ENCODE results near the gene SLC25A38. TPM values are rescaled to one million over a fixed set of nuclear protein-coding genes. Genes with fewer than 3 reads are reported as not detected.

The SLC25A38 gene
- total RNA-seq, 1 experiment from 2014 or later, result 29.7 TPM

GRCh38 chr3:39346785-39347585 lies 36.2 kb upstream of the SLC25A38 start:
- H3K4me2 ChIP-seq (ENCODE audit: low read length), result no peak overlapping the region
- no peak overlapping the region for H3K9ac ChIP-seq (ENCODE audit: low read length)
- no peak overlapping the region for H2AFZ ChIP-seq (ENCODE audit: low read length)
- no TSS peak for BruUV-seq (replicated peaks)
- ChIA-PET CTCF (no interaction called here), POLR2A (ENCODE audit: unreplicated experiment) (no interaction called here)
- peaks cover 26% of the 10 kb centered on the region for H3K4me1 ChIP-seq (ENCODE audit: insufficient read depth, low read length)
- TF ChIP-seq EZH2 (IDR thresholded peaks at IDR 0.05; ENCODE audit: low read length, unreplicated experiment) (no peak), CTCF (conservative IDR thresholded peaks at IDR 0.05; ENCODE audit: low read depth, low read length) (no peak), EZH2phosphoT487 (IDR thresholded peaks at IDR 0.05; ENCODE audit: borderline replicate concordance, low read length) (no peak)
- DNase-seq, result no peak
- intact Hi-C loops (cut with micrococcal nuclease), result no loop called here
- no peaks in the 10 kb centered on the region for H3K9me3 ChIP-seq (ENCODE audit: low read length)
- H3K27ac ChIP-seq (ENCODE audit: low read length), result no peak overlapping the region
- H3K36me3 ChIP-seq (ENCODE audit: low read depth, low read length), result no peaks in the 10 kb centered on the region
- H4K20me1 ChIP-seq (ENCODE audit: low read length), result no peaks in the 10 kb centered on the region
- H3K79me2 ChIP-seq (ENCODE audit: low read length), result no peaks in the 10 kb centered on the region
- no peak for ATAC-seq
- H3F3A ChIP-seq (ENCODE audit: low read length, unreplicated experiment), result no peaks in the 10 kb centered on the region
- H3K27me3 ChIP-seq (ENCODE audit: low read length), result no peaks in the 10 kb centered on the region
- H3K9me2 ChIP-seq (replicated peaks; ENCODE audit: low read length), result 0 out of 2 replicates have a peak, but pooled peaks cover under 1% of the 10 kb centered on the region
- no peak overlapping the region for H3K4me3 ChIP-seq (ENCODE audit: low read length)

- DNase-seq, result no peak
- peaks cover 26% of the 10 kb centered on the region for H3K4me1 ChIP-seq (ENCODE audit: insufficient read depth, low read length)
- H3K4me2 ChIP-seq (ENCODE audit: low read length), result no peak overlapping the region
- H3K9ac ChIP-seq (ENCODE audit: low read length), result no peak overlapping the region
- H3K79me2 ChIP-seq (ENCODE audit: low read length), result no peaks in the 10 kb centered on the region
- no peaks in the 10 kb centered on the region for H3K27me3 ChIP-seq (ENCODE audit: low read length)
- ChIA-PET POLR2A (ENCODE audit: unreplicated experiment) (no interaction called here), CTCF (no interaction called here)
- no TSS peak for BruUV-seq (replicated peaks)
- no peaks in the 10 kb centered on the region for H3K36me3 ChIP-seq (ENCODE audit: low read depth, low read length)
- H3K9me3 ChIP-seq (ENCODE audit: low read length), result no peaks in the 10 kb centered on the region
- H3K4me3 ChIP-seq (ENCODE audit: low read length), result no peak overlapping the region
- TF ChIP-seq EZH2 (IDR thresholded peaks at IDR 0.05; ENCODE audit: low read length, unreplicated experiment), result no peak
- no peak for TF ChIP-seq EZH2phosphoT487 (IDR thresholded peaks at IDR 0.05; ENCODE audit: borderline replicate concordance, low read length)
- no peak overlapping the region for H3K27ac ChIP-seq (ENCODE audit: low read length)
- H2AFZ ChIP-seq (ENCODE audit: low read length), result no peak overlapping the region
- no peaks in the 10 kb centered on the region for H3F3A ChIP-seq (ENCODE audit: low read length, unreplicated experiment)
- intact Hi-C loops (cut with micrococcal nuclease), result no loop called here
- H4K20me1 ChIP-seq (ENCODE audit: low read length), result no peaks in the 10 kb centered on the region
- ATAC-seq, result no peak
- H3K9me2 ChIP-seq (replicated peaks; ENCODE audit: low read length), result 0 out of 2 replicates have a peak, but pooled peaks cover 4% of the 10 kb centered on the region
These were observed 35.6 kb upstream of the SLC25A38 start for GRCh38 chr3:39347586-39347876.

GRCh38 chr3:39349080-39349479 lies 34.1 kb upstream of the SLC25A38 start:
- Histone ChIP-seq H3K27ac (ENCODE audit: low read length) (no peak overlapping the region), H3F3A (ENCODE audit: low read length, unreplicated experiment) (no peaks in the 10 kb centered on the region), H3K9me3 (ENCODE audit: low read length) (no peaks in the 10 kb centered on the region), H3K9me2 (replicated peaks; ENCODE audit: low read length) (0 out of 2 replicates have a peak, but pooled peaks cover 4% of the 10 kb centered on the region), H2AFZ (ENCODE audit: low read length) (no peak overlapping the region), H3K4me1 (ENCODE audit: insufficient read depth, low read length) (peaks cover 14% of the 10 kb centered on the region; the same call in 1 of the 2 replicates), H3K27me3 (ENCODE audit: low read length) (no peaks in the 10 kb centered on the region), H3K36me3 (ENCODE audit: low read depth, low read length) (no peaks in the 10 kb centered on the region), H3K4me3 (ENCODE audit: low read length) (no peak overlapping the region), H3K4me2 (ENCODE audit: low read length) (no peak overlapping the region), H3K79me2 (ENCODE audit: low read length) (no peaks in the 10 kb centered on the region), H4K20me1 (ENCODE audit: low read length) (no peaks in the 10 kb centered on the region), H3K9ac (ENCODE audit: low read length) (no peak overlapping the region)
- CTCF ChIA-PET, result interaction anchor here (0.6 kb wide), 1 partner anchor 58 kb away, joined by 9 read pairs; no protein-coding TSS in a partner anchor
- TF ChIP-seq EZH2 (IDR thresholded peaks at IDR 0.05; ENCODE audit: low read length, unreplicated experiment) (no peak), EZH2phosphoT487 (IDR thresholded peaks at IDR 0.05; ENCODE audit: borderline replicate concordance, low read length) (no peak), CTCF (conservative IDR thresholded peaks at IDR 0.05; ENCODE audit: low read depth, low read length) (no peak)
- no TSS peak for BruUV-seq (replicated peaks)
- no peak for ATAC-seq
- no peak for DNase-seq
- POLR2A ChIA-PET (ENCODE audit: unreplicated experiment), result no interaction called here
- intact Hi-C loops (cut with micrococcal nuclease), result no loop called here

Data from PC-3 (cell line).